ENCODE results near the gene AJUBA.

- TF ChIP-seq EZH2 (IDR thresholded peaks at IDR 0.05; ENCODE audit: borderline replicate concordance, low read length) (no peak), CTCF (conservative IDR thresholded peaks at IDR 0.05 in 1 of 2, IDR thresholded peaks at IDR 0.05 in 1 of 2; ENCODE audit: extremely low read depth in 1 of 2, insufficient read depth in 1 of 2, low read depth in 1 of 2, low read length in 2 of 2) (no peak)
Observed at GRCh38 chr14:22932146-22932545, 50.2 kb downstream of the AJUBA start.
